Measurements from ENCODE around the gene KLK15.

Gene KLK15

DNA sequence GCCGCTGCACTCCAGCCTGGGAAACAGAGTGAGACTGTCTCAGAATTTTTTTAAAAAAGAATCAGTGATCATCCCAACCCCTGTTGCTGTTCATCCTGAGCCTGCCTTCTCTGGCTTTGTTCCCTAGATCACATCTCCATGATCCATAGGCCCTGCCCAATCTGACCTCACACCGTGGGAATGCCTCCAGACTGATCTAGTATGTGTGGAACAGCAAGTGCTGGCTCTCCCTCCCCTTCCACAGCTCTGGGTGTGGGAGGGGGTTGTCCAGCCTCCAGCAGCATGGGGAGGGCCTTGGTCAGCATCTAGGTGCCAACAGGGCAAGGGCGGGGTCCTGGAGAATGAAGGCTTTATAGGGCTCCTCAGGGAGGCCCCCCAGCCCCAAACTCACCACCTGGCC lies 39.7 kb upstream of the KLK15 start, which contains the start of gene KLK2:
KLK2 (plus strand) TSS at position 384 of the 400 bp plus-strand sequence. CDS start 35 bp downstream, outside the sequence.
- Histone ChIP-seq H3K18ac (ENCODE audit: low read length) (peak within 1 kb of the TSS; percentile 22), H2BK12ac (ENCODE audit: low read length) (no peak within 1 kb of the TSS), H3K27ac (replicated peaks; ENCODE audit: low read length) (no peak within 1 kb of the TSS), H3K23ac (ENCODE audit: low read depth, low read length, poor library complexity) (no peak within 1 kb of the TSS), H2AFZ (ENCODE audit: low read length) (no peak within 1 kb of the TSS), H3K4me1 (ENCODE audit: control insufficient read depth in 2 of 2, insufficient read depth in 1 of 2, low read depth in 1 of 2, low read length in 2 of 2) (no peaks in the 10 kb centered on the region), H3K4ac (ENCODE audit: low read length) (no peak within 1 kb of the TSS), H3K4me3 (ENCODE audit: low read length in 2 of 2) (no peak within 1 kb of the TSS), H2BK120ac (ENCODE audit: low read depth, low read length) (no peak within 1 kb of the TSS), H3K79me1 (ENCODE audit: low read depth, low read length) (no peaks in the 10 kb centered on the region), H2BK5ac (ENCODE audit: low read length) (no peak within 1 kb of the TSS), H2BK15ac (ENCODE audit: low read length) (no peak within 1 kb of the TSS), H4K8ac (ENCODE audit: low read depth, low read length) (no peak within 1 kb of the TSS), H4K91ac (ENCODE audit: low read depth, low read length, poor library complexity) (no peak within 1 kb of the TSS), H3K36me3 (replicated peaks in 1 of 2; ENCODE audit: control insufficient read depth in 2 of 2, insufficient read depth in 2 of 2, low read length in 2 of 2) (no peaks in the 10 kb centered on the region), H3K9ac (ENCODE audit: low read depth, low read length, poor library complexity) (peak within 1 kb of the TSS; percentile 10), H2AK5ac (ENCODE audit: low read depth, low read length) (no peak within 1 kb of the TSS), H3K14ac (ENCODE audit: low read length) (no peak within 1 kb of the TSS), H3K9me3 (replicated peaks in 1 of 2; ENCODE audit: control insufficient read depth in 2 of 2, insufficient read depth in 1 of 2, low read depth in 1 of 2, low read length in 2 of 2) (no peaks in the 10 kb centered on the region), H3K4me2 (ENCODE audit: insufficient read depth, low read length, poor library complexity, severe bottlenecking) (no peak within 1 kb of the TSS), H3K27me3 (ENCODE audit: control insufficient read depth in 3 of 3, insufficient read depth in 3 of 3, low read depth in 1 of 3, low read length in 3 of 3) (peaks cover 0 to 72% (median 3%) of the 10 kb centered on the region in 3 experiments)
- no peak for DNase-seq (ENCODE audit: low spot score)
- no CpG with 5 or more reads among the region's 3 CpGs for WGBS, 2 donors (ENCODE audit: extremely low coverage in 2 of 2, insufficient read length in 2 of 2, insufficient replicate concordance in 1 of 2)

DNA sequence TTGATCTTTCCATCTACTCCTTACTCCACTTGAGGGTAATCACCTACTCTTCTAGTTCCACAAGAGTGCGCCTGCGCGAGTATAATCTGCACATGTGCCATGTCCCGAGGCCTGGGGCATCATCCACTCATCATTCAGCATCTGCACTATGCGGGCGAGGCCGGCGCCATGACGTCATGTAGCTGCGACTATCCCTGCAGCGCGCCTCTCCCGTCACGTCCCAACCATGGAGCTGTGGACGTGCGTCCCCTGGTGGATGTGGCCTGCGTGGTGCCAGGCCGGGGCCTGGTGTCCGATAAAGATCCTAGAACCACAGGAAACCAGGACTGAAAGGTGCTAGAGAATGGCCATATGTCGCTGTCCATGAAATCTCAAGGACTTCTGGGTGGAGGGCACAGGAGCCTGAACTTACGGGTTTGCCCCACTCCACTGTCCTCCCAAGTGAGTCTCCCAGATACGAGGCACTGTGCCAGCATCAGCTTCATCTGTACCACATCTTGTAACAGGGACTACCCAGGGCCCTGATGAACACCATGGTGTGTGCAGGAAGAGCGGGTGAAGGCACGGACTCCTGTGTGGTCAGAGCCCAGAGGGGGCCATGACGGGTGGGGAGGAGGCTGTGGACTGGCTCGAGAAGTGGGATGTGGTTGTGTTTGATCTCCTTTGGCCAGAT lies 37.2 kb upstream of the KLK15 start:
- H3K14ac ChIP-seq (ENCODE audit: low read length): no peak overlapping the region
- DNase-seq (ENCODE audit: low spot score): no peak

DNA sequence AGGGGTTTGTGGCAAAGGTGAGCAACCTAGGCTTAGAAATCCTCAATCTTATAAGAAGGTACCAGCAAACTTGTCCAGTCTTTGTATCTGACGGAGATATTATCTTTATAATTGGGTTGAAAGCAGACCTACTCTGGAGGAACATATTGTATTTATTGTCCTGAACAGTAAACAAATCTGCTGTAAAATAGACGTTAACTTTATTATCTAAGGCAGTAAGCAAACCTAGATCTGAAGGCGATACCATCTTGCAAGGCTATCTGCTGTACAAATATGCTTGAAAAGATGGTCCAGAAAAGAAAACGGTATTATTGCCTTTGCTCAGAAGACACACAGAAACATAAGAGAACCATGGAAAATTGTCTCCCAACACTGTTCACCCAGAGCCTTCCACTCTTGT lies 36.1 kb upstream of the KLK15 start:
- Histone ChIP-seq H2BK5ac (ENCODE audit: low read length) (no peak overlapping the region), H3K27me3 (ENCODE audit: control insufficient read depth in 3 of 3, insufficient read depth in 3 of 3, low read depth in 1 of 3, low read length in 3 of 3) (peaks cover 0 to 54% (median 0%) of the 10 kb centered on the region in 3 experiments), H3K18ac (ENCODE audit: low read length) (no peak overlapping the region), H4K8ac (ENCODE audit: low read depth, low read length) (no peak overlapping the region), H3K36me3 (replicated peaks in 1 of 2; ENCODE audit: control insufficient read depth in 2 of 2, insufficient read depth in 2 of 2, low read length in 2 of 2) (no peaks in the 10 kb centered on the region), H2AFZ (ENCODE audit: low read length) (no peak overlapping the region), H4K91ac (ENCODE audit: low read depth, low read length, poor library complexity) (no peak overlapping the region), H2BK12ac (ENCODE audit: low read length) (no peak overlapping the region), H3K79me1 (ENCODE audit: low read depth, low read length) (no peaks in the 10 kb centered on the region), H2BK15ac (ENCODE audit: low read length) (no peak overlapping the region), H3K4me1 (ENCODE audit: control insufficient read depth in 2 of 2, insufficient read depth in 1 of 2, low read depth in 1 of 2, low read length in 2 of 2) (peaks cover 0 to 1% of the 10 kb centered on the region in 2 donors), H3K4me2 (ENCODE audit: insufficient read depth, low read length, poor library complexity, severe bottlenecking) (no peak overlapping the region), H3K4me3 (ENCODE audit: low read length in 2 of 2) (no peak overlapping the region), H3K27ac (replicated peaks; ENCODE audit: low read length) (no peak overlapping the region), H2BK120ac (ENCODE audit: low read depth, low read length) (no peak overlapping the region), H3K4ac (ENCODE audit: low read length) (no peak overlapping the region), H3K23ac (ENCODE audit: low read depth, low read length, poor library complexity) (no peak overlapping the region), H2AK5ac (ENCODE audit: low read depth, low read length) (no peak overlapping the region), H3K9ac (ENCODE audit: low read depth, low read length, poor library complexity) (no peak overlapping the region), H3K14ac (ENCODE audit: low read length) (no peak overlapping the region), H3K9me3 (replicated peaks in 1 of 2; ENCODE audit: control insufficient read depth in 2 of 2, insufficient read depth in 1 of 2, low read depth in 1 of 2, low read length in 2 of 2) (no peaks in the 10 kb centered on the region)
- no CpG with 5 or more reads among the region's 4 CpGs for WGBS, 2 donors (ENCODE audit: extremely low coverage in 2 of 2, insufficient read length in 2 of 2, insufficient replicate concordance in 1 of 2)
- DNase-seq (ENCODE audit: low spot score): no peak

More for the DNA sequence above, 37.2 kb upstream of the KLK15 start:
- no peak overlapping the region for H2BK120ac ChIP-seq (ENCODE audit: low read depth, low read length)
- H3K18ac ChIP-seq (ENCODE audit: low read length): no peak overlapping the region
- no peaks in the 10 kb centered on the region for H3K79me1 ChIP-seq (ENCODE audit: low read depth, low read length)
- no peak overlapping the region for H3K27ac ChIP-seq (replicated peaks; ENCODE audit: low read length)
- no peak overlapping the region for H4K91ac ChIP-seq (ENCODE audit: low read depth, low read length, poor library complexity)
- H3K27me3 ChIP-seq (ENCODE audit: control insufficient read depth in 3 of 3, insufficient read depth in 3 of 3, low read depth in 1 of 3, low read length in 3 of 3): peaks cover 0 to 63% (median 3%) of the 10 kb centered on the region in 3 experiments
- H2AK5ac ChIP-seq (ENCODE audit: low read depth, low read length): no peak overlapping the region
- no peak overlapping the region for H3K4me3 ChIP-seq (ENCODE audit: low read length in 2 of 2)
- H3K9me3 ChIP-seq (replicated peaks in 1 of 2; ENCODE audit: control insufficient read depth in 2 of 2, insufficient read depth in 1 of 2, low read depth in 1 of 2, low read length in 2 of 2): no peaks in the 10 kb centered on the region
- peak overlapping the region; percentile 83 for H3K23ac ChIP-seq (ENCODE audit: low read depth, low read length, poor library complexity)
- H3K36me3 ChIP-seq (replicated peaks in 1 of 2; ENCODE audit: control insufficient read depth in 2 of 2, insufficient read depth in 2 of 2, low read length in 2 of 2): no peaks in the 10 kb centered on the region
- no peak overlapping the region for H3K4ac ChIP-seq (ENCODE audit: low read length)
- H3K9ac ChIP-seq (ENCODE audit: low read depth, low read length, poor library complexity): no peak overlapping the region
- no peak overlapping the region for H2AFZ ChIP-seq (ENCODE audit: low read length)
- no peak overlapping the region for H2BK5ac ChIP-seq (ENCODE audit: low read length)
- H3K4me2 ChIP-seq (ENCODE audit: insufficient read depth, low read length, poor library complexity, severe bottlenecking): no peak overlapping the region
- peaks cover 0 to 1% of the 10 kb centered on the region in 2 donors for H3K4me1 ChIP-seq (ENCODE audit: control insufficient read depth in 2 of 2, insufficient read depth in 1 of 2, low read depth in 1 of 2, low read length in 2 of 2)
- H2BK15ac ChIP-seq (ENCODE audit: low read length): no peak overlapping the region
- no CpG with 5 or more reads among the region's 26 CpGs for WGBS, 2 donors (ENCODE audit: extremely low coverage in 2 of 2, insufficient read length in 2 of 2, insufficient replicate concordance in 1 of 2)
- H2BK12ac ChIP-seq (ENCODE audit: low read length): no peak overlapping the region
- no peak overlapping the region for H4K8ac ChIP-seq (ENCODE audit: low read depth, low read length)

DNA sequence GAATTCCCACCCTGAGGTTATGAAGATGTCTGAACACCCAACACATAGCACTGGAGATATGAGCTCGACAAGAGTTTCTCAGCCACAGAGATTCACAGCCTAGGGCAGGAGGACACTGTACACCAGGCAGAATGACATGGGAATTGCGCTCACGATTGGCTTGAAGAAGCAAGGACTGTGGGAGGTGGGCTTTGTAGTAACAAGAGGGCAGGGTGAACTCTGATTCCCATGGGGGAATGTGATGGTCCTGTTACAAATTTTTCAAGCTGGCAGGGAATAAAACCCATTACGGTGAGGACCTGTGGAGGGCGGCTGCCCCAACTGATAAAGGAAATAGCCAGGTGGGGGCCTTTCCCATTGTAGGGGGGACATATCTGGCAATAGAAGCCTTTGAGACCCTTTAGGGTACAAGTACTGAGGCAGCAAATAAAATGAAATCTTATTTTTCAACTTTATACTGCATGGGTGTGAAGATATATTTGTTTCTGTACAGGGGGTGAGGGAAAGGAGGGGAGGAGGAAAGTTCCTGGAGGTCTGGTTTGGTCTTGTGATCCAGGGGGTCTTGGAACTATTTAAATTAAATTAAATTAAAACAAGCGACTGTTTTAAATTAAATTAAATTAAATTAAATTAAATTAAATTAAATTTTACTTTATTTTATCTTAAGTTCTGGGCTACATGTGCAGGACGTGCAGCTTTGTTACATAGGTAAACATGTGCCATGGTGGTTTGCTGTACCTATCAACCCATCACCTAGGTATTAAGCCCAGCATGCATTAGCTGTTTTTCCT lies 28.3 kb upstream of the KLK15 start:
- no peak overlapping the region for H4K91ac ChIP-seq (ENCODE audit: low read depth, low read length, poor library complexity)
- no peak overlapping the region for H3K4ac ChIP-seq (ENCODE audit: low read length)
- no CpG with 5 or more reads among the region's 7 CpGs for WGBS, 2 donors (ENCODE audit: extremely low coverage in 2 of 2, insufficient read length in 2 of 2, insufficient replicate concordance in 1 of 2)

More for the DNA sequence above, 28.3 kb upstream of the KLK15 start:
- no peak overlapping the region for H3K4me2 ChIP-seq (ENCODE audit: insufficient read depth, low read length, poor library complexity, severe bottlenecking)
- no peak overlapping the region for H4K8ac ChIP-seq (ENCODE audit: low read depth, low read length)
- no peaks in the 10 kb centered on the region for H3K36me3 ChIP-seq (replicated peaks in 1 of 2; ENCODE audit: control insufficient read depth in 2 of 2, insufficient read depth in 2 of 2, low read length in 2 of 2)
- no peak overlapping the region for H3K27ac ChIP-seq (replicated peaks; ENCODE audit: low read length)
- H3K4me1 ChIP-seq (ENCODE audit: control insufficient read depth in 2 of 2, insufficient read depth in 1 of 2, low read depth in 1 of 2, low read length in 2 of 2): no peaks in the 10 kb centered on the region
- no peak overlapping the region for H3K14ac ChIP-seq (ENCODE audit: low read length)
- H2BK12ac ChIP-seq (ENCODE audit: low read length): no peak overlapping the region
- no peak overlapping the region for H3K23ac ChIP-seq (ENCODE audit: low read depth, low read length, poor library complexity)
- no peak overlapping the region for H2BK5ac ChIP-seq (ENCODE audit: low read length)
- H2BK120ac ChIP-seq (ENCODE audit: low read depth, low read length): no peak overlapping the region
- no peak overlapping the region for H3K18ac ChIP-seq (ENCODE audit: low read length)
- no peak overlapping the region for H3K9ac ChIP-seq (ENCODE audit: low read depth, low read length, poor library complexity)
- DNase-seq (ENCODE audit: low spot score): no peak
- H3K9me3 ChIP-seq (replicated peaks in 1 of 2; ENCODE audit: control insufficient read depth in 2 of 2, insufficient read depth in 1 of 2, low read depth in 1 of 2, low read length in 2 of 2): peaks cover 0 to 3% of the 10 kb centered on the region in 2 donors
- H3K4me3 ChIP-seq (ENCODE audit: low read length in 2 of 2): no peak overlapping the region
- H3K27me3 ChIP-seq (ENCODE audit: control insufficient read depth in 3 of 3, insufficient read depth in 3 of 3, low read depth in 1 of 3, low read length in 3 of 3): peaks cover 0 to 50% (median 0%) of the 10 kb centered on the region in 3 experiments
- no peak overlapping the region for H2AFZ ChIP-seq (ENCODE audit: low read length)
- no peak overlapping the region for H2BK15ac ChIP-seq (ENCODE audit: low read length)
- no peaks in the 10 kb centered on the region for H3K79me1 ChIP-seq (ENCODE audit: low read depth, low read length)
- H2AK5ac ChIP-seq (ENCODE audit: low read depth, low read length): no peak overlapping the region
